ENCODE measurements around the gene GALNT9. TPM values are rescaled to one million over a fixed set of nuclear protein-coding genes. Genes with fewer than 3 reads are reported as not detected.

GALNT9 gene
- total RNA-seq, 1 donor from 2014 or later: 0.33 TPM

DNA sequence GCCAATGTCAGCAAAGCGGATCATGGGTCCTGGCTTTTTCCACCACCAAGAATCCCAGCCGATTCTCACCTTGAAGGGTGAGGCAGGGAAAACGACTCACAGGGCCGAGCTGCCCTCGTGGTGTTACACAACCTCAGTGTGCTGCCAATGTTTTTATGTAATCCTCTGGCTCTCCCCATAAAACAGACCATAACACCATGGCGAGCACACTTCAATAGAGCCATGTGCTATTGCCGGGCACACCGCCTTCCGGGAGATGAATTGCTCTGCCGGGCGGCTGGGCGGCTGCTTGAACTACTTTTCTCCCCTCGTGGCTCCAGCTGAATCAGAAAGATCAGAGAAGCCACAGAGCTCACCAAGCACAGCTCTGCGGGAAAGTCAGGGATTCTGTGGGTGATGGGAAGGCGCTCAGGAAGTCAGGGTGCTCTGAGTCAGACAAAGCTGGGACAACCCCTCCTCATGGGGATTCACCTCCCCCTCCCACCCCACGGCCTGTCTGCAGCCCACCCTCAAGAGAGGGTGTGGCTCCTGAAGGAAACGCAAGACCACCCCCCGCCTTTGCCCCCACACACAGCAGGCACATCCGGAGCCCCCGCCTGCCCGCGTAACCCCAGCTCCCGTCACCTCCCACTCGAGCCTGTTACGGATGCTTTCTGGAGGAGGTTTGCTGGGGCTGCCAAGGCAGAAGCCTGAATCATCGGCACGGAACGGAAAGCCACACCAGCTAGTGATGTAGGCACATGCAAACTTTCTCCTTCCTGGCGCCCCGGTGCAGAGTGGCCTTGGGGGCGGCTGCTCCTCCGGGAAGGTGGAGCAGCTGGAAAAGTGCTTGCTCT is 1.8 kb downstream of the GALNT9 start:
- DNase-seq (ENCODE audit: low read depth, low spot score): peak; percentile 7

DNA sequence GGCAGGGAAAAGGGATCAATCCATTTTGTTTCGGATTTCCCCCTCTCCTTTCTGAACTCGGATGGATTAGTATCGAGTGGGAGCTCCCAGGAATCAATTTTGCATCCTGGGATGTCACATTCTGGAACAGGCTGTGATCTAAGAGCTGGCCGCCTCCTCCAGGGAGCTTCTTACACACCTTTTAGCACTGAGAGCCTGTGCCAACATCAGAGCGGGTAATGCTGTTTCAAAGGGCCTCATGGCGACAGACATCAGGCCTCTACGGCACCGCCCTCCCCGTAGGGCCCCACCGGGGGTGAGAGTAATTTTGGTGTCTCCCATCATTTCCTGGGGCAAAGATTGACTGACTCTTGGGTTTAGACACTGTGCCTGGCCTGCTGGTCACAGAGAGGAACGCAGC is 2.7 kb downstream of the GALNT9 start:
- DNase-seq (ENCODE audit: low read depth, low spot score): no peak

DNA sequence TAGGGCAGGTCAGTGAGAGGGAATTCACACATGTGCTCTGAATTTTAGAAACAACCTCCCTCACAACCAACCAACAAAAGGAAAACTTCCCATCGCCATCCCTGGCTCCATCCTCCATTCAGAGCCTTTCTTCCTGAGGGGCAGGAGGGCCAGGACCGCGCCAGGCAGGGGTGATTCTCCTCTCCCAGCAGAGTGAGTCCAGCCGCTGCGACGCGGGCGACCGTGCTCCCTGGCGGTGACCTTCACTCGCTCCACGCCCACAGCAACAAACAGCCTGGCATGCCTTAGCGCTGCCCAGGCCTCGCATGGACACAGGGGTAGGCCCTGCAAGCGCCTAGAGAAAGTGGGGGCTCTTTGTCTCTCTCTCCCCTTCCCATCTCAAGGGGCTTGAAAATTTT is 3.7 kb downstream of the GALNT9 start:
- DNase-seq (ENCODE audit: low read depth, low spot score): no peak

- DNase-seq (ENCODE audit: low read depth, low spot score): no peak
These were observed 4.3 kb downstream of the GALNT9 start for GRCh38 chr12:132324841-132325732.

DNA sequence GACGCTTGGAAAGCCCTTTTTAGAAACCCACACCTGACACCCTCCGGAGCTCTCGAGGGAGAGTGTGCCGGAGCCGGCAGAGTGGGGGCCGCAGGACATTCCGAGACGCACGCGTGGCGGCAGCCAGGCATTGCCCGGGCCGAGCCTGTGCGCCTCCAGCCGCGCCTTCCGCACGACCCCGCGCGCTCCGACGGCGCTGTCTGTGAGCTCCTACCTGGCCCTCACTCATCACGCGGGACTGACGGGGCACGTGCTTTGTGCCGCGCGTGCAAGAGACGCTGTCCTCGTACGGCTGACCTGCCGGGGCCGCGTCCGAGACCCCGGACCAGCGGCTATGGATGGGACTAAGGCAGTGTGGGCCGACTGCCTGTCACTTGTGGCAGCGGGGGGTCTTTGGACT is 5.2 kb downstream of the GALNT9 start:
- DNase-seq (ENCODE audit: low read depth, low spot score): no peak

- no peak for DNase-seq (ENCODE audit: low read depth, low spot score)
These were observed 6.0 kb downstream of the GALNT9 start for GRCh38 chr12:132323171-132324010.

- DNase-seq (ENCODE audit: low read depth, low spot score): no peak
These were observed 6.9 kb downstream of the GALNT9 start for GRCh38 chr12:132322206-132323132.

- DNase-seq (ENCODE audit: low read depth, low spot score): no peak
These were observed 7.9 kb downstream of the GALNT9 start for GRCh38 chr12:132321321-132322118.

- no peak for DNase-seq (ENCODE audit: low read depth, low spot score)
These were observed 8.6 kb downstream of the GALNT9 start for GRCh38 chr12:132320767-132321211.

- DNase-seq (ENCODE audit: low read depth, low spot score): no peak
These were observed 9.3 kb downstream of the GALNT9 start for GRCh38 chr12:132319991-132320570.

DNA sequence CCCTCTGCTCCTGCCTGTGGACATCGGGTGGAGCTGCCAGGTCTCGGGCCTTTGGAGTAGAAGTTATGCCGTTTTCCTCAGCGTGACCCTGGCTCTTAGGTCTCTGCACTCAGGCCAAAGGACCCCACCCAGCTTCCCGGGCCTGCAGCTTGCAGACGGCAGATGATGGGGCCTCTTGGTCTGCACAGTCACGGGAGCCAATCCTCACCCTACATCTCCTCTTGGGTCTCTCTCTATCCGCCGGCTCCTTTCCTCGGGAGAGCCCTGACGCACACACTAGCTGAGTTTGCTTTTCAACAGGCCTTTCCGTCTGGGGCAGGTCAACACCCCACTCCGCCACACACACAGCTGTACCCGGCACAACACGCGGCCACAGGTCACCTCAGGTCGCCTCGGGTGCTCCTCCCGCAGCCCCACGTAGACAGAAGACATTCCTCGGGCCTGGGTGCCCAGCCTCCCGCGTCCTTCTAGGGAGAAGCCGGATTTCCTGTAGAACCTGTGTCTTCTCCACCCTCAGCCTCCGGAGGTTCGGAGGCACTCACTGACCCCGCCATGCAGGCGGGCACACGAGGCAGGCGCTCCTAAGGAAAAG is 9.9 kb downstream of the GALNT9 start:
- no peak for DNase-seq (ENCODE audit: low read depth, low spot score)

DNA sequence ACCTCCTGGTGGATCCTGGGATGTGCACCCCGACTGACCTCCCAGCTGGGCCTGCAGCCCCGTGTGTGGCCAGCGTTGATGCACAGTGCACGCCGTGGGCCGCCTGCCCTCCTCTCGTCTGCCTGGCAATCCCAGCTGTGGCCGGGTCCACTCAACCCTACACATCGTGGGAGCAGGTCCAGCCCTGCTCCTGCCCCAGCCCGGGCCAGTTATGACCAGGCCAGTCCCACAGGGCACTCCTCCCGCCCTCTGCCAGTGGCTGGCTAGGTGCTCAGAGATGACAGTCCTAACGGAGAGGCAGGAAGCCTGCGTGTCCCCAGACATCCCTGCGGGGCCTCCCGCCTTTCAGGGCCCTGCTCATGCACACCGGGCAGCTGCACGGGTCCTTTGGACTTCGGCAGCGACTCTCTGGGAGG is 10.8 kb downstream of the GALNT9 start:
- DNase-seq (ENCODE audit: low read depth, low spot score): no peak

DNA sequence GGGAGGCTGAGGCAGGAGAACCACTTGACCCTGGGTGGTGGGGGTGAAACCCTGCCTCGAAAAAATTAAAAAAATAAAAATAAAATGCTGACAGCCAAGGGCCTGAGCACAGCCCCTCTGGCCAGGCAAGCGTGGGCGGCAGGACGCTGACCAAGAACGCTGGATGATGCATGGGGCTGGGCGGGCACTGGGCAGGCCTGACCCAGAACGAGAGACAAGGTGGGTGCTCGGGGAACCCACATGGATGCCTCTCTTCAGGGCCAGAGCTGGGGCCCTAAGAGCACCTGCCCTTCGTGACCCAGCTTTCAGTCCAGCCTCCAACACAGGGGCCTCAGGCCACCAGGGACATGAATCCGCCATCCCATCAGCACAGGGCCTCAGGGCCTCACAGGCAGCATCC is 11.3 kb downstream of the GALNT9 start:
- no peak for DNase-seq (ENCODE audit: low read depth, low spot score)

GRCh38 chr12:132317233-132317938 is 12.0 kb downstream of the GALNT9 start:
- DNase-seq (ENCODE audit: low read depth, low spot score): no peak

DNA sequence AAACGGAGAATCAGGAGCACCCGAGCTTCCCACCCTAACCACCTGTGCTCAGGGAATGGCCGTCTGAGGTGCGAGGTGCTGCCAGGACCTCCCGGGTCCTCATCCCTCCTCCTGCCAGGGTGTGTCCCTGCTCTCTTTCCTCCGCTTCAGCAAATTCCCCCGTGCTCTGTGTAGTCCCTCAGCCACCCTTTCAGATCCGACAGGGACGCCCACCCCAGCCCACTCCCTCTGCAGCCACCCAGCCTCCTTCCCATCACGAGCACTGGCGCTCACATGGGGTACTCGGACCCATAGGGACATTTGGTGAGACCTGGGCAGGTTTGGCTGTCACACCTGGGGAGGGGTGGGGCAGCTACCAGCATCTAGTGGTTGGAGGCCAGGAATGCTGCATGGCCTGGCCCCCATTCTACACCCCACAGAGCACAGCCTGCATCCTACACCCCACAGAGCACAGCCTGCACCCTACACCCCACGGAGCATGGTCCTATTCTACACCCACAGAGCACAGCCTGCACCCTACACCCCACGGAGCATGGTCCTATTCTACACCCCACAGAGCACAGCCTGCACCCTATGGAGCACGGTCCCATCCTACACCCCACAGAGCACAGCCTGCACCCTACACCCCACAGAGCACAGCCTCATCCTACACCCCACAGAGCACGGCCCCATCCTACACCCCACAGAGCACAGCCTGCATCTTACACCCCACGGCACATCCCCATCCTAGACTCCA is 12.7 kb downstream of the GALNT9 start:
- DNase-seq (ENCODE audit: low read depth, low spot score): no peak

DNA sequence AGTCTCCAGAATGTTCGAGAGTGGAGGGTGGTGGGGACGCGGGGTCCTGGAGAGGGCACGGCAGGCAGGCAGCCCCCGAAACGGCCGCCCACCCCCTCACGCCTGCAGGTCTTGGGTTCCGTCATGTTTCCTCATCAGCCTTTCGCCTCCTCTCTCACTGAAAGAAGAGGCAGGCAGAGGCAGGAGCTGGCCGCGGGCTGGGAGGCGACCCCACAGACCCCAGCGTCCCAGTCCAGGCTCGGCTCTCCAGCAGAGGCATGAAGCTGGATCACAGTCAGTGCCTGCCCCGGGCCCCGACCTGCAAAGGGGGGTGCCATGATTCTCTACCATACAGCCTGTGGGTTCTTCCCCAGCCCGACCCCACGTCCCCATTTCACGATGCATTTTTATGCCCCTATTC is 13.4 kb downstream of the GALNT9 start:
- DNase-seq (ENCODE audit: low read depth, low spot score): no peak

DNA sequence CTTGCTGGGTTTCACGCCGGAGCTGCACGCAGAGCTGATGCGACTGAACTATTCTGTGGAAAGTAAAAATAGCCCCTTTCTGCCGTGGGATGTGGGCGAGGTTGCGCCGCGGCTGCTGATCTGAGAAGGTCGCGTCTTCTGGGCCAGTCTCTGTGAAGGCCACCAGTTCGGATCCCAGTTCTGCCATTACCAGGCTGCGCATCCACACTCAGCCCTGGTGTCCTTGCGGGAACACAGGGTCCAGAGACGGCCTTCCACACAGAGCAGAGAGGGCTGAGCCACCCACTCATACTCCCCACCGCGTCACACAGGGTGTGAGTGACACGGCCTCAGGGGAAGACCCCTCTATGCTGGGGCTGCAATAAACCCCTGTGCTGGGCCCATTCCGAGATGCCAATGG is 13.9 kb downstream of the GALNT9 start:
- DNase-seq (ENCODE audit: low read depth, low spot score): no peak

Data from pulmonary artery endothelial cell (primary cell).